Suprapubic skin (tissue), 4 donors: ENCODE results near the gene RSAD2. TPM values are rescaled to one million over a fixed set of nuclear protein-coding genes. Genes with fewer than 3 reads are reported as not detected.
A peak's percentile ranks its signal among the peaks of the same experiment; 100 is the strongest.
"Not testable (repeated sequence)": the region's sequence is repeated elsewhere in the genome, so short reads cannot be mapped to it uniquely, and the experiment has no call there.

Experiments
- DNase-seq, 2 donors: peaks; one replicate each; pipeline ENCODE4 v3.0.0-alpha.2; 2019; ENCODE audit warnings: low spot score in 2 of 2
- H3K27ac ChIP-seq: fragments of 200-600 bp; sonication (generic); one replicate; pipeline ENCODE4 v1.5.1; 2019
- H3K27me3 ChIP-seq: fragments of 200-600 bp; sonication (generic); one replicate; pipeline ENCODE4 v1.5.1; 2019
- H3K36me3 ChIP-seq: fragments of 200-600 bp; sonication (generic); one replicate; pipeline ENCODE4 v1.5.1; 2019
- H3K4me1 ChIP-seq: fragments of 200-600 bp; sonication (generic); one replicate; pipeline ENCODE4 v1.5.1; 2019
- H3K4me3 ChIP-seq: fragments of 200-600 bp; sonication (generic); one replicate; pipeline ENCODE4 v1.5.1; 2019; ENCODE audit warnings: mild to moderate bottlenecking
- H3K9me3 ChIP-seq: fragments of 200-600 bp; sonication (generic); one replicate; pipeline ENCODE4 v1.5.1; 2019
- CTCF ChIP-seq, 2 donors: fragments of 200-600 bp in 1 of 2; fragments of 450-650 bp in 1 of 2; sonication (generic) in 1 of 2; IDR thresholded peaks; one replicate each; pipeline ENCODE4 v1.5.1; 2016 to 2019; ENCODE audit warnings: antibody characterized with exemption in 2 of 2, mild to moderate bottlenecking in 1 of 2, moderate library complexity in 1 of 2
- EP300 ChIP-seq: sonication (generic); formaldehyde crosslinking; IDR thresholded peaks from one replicate; pipeline ENCODE4 v1.6.1; 2017; ENCODE audit warnings: antibody characterized with exemption
- POLR2A ChIP-seq, 2 donors: fragments of 450-650 bp; IDR thresholded peaks; one replicate each; pipeline ENCODE4 v1.6.1; 2017; ENCODE audit warnings: antibody characterized with exemption in 2 of 2, mild to moderate bottlenecking in 2 of 2, moderate library complexity in 2 of 2
- POLR2AphosphoS5 ChIP-seq, 3 donors: sonication (generic); formaldehyde crosslinking; IDR thresholded peaks; one replicate each; pipeline ENCODE4 v1.6.1; 2017; ENCODE audit warnings: antibody characterized with exemption in 3 of 3
- WGBS: methylation state at CpG from one replicate; pipeline ENCODE4 v1.1.5; 2018; 5-methylcytosine and 5-hydroxymethylcytosine counted together
- total RNA-seq, 4 donors: library from RNA; depleted of rRNA; stranded (reverse); fragments of >200 nt; gene quantifications; one replicate each; pipeline ENCODE4 v1.1.0, GENCODE V29; 2016

Gene RSAD2
- total RNA-seq, 4 donors from 2014 or later: 0.24 to 1.5 TPM; not detected in 2

GRCh38 chr2:6932206-6932605 is 54.6 kb downstream of the RSAD2 start:
- WGBS: 100% methylated on average over 1 of the region's 1 CpG
- DNase-seq: no peak
- H3K4me1 ChIP-seq: peaks cover 2% of the 10 kb centered on the region
- H3K27me3 ChIP-seq: no peaks in the 10 kb centered on the region
- H3K36me3 ChIP-seq: no peaks in the 10 kb centered on the region
- no peak overlapping the region for H3K27ac ChIP-seq
- no peaks in the 10 kb centered on the region for H3K9me3 ChIP-seq
- H3K4me3 ChIP-seq: no peak overlapping the region
- TF ChIP-seq POLR2A (IDR thresholded peaks at IDR 0.05) (no peak), EP300 (no peak), POLR2AphosphoS5 (IDR thresholded peaks at IDR 0.05) (no peak), CTCF (IDR thresholded peaks at IDR 0.05) (no peak)

GRCh38 chr2:6932828-6933227 is 55.3 kb downstream of the RSAD2 start:
- no peak overlapping the region for H3K27ac ChIP-seq
- no peak overlapping the region for H3K4me3 ChIP-seq
- no peaks in the 10 kb centered on the region for H3K36me3 ChIP-seq
- WGBS: 91% methylated on average over 7 of the region's 7 CpGs
- no peaks in the 10 kb centered on the region for H3K4me1 ChIP-seq
- no peak for DNase-seq
- H3K27me3 ChIP-seq: no peaks in the 10 kb centered on the region
- no peaks in the 10 kb centered on the region for H3K9me3 ChIP-seq
- TF ChIP-seq POLR2A (IDR thresholded peaks at IDR 0.05) (no peak), CTCF (IDR thresholded peaks at IDR 0.05) (no peak), POLR2AphosphoS5 (IDR thresholded peaks at IDR 0.05) (no peak), EP300 (no peak)

GRCh38 chr2:6933911-6934310 is 56.3 kb downstream of the RSAD2 start:
- TF ChIP-seq POLR2AphosphoS5 (IDR thresholded peaks at IDR 0.05): no peak
- no peak for TF ChIP-seq POLR2A (IDR thresholded peaks at IDR 0.05)
- TF ChIP-seq EP300: no peak
- TF ChIP-seq CTCF (IDR thresholded peaks at IDR 0.05): no peak
- DNase-seq: no peak
- no peak overlapping the region for H3K4me3 ChIP-seq
- H3K9me3 ChIP-seq: no peaks in the 10 kb centered on the region
- H3K27me3 ChIP-seq: no peaks in the 10 kb centered on the region
- no peaks in the 10 kb centered on the region for H3K36me3 ChIP-seq
- H3K4me1 ChIP-seq: no peaks in the 10 kb centered on the region
- 69% methylated on average over 3 of the region's 3 CpGs for WGBS
- no peak overlapping the region for H3K27ac ChIP-seq

GRCh38 chr2:6934345-6934744 is 56.8 kb downstream of the RSAD2 start:
- Histone ChIP-seq H3K27ac (no peak overlapping the region), H3K9me3 (no peaks in the 10 kb centered on the region), H3K4me3 (no peak overlapping the region), H3K4me1 (no peaks in the 10 kb centered on the region), H3K27me3 (no peaks in the 10 kb centered on the region), H3K36me3 (no peaks in the 10 kb centered on the region)
- no peak for TF ChIP-seq EP300
- 90% methylated on average over 1 of the region's 1 CpG for WGBS
- no peak for DNase-seq

- no peak for TF ChIP-seq POLR2AphosphoS5 (IDR thresholded peaks at IDR 0.05)
- no peak for TF ChIP-seq CTCF (IDR thresholded peaks at IDR 0.05)
- no peak for TF ChIP-seq EP300
- no peak for TF ChIP-seq POLR2A (IDR thresholded peaks at IDR 0.05)
- peak in 1 of 2 donors; percentile 35 for DNase-seq
- Histone ChIP-seq H3K36me3 (no peaks in the 10 kb centered on the region), H3K4me1 (no peaks in the 10 kb centered on the region), H3K9me3 (no peaks in the 10 kb centered on the region), H3K27me3 (no peaks in the 10 kb centered on the region), H3K27ac (no peak overlapping the region), H3K4me3 (no peak overlapping the region)
- WGBS: 93% methylated on average over 11 of the region's 11 CpGs
Observed at GRCh38 chr2:6934758-6935651, 57.4 kb downstream of the RSAD2 start.

- H3K9me3 ChIP-seq, H3K27ac ChIP-seq, H3K36me3 ChIP-seq, H3K27me3 ChIP-seq, H3K4me3 ChIP-seq, H3K4me1 ChIP-seq: not testable (repeated sequence)
- 90% methylated on average over 4 of the region's 4 CpGs for WGBS
- DNase-seq: peak in 1 of 2 donors; percentile 38
Observed at GRCh38 chr2:6935652-6936020, 58.1 kb downstream of the RSAD2 start.
